ENCODE data around the gene EFCAB12.

EFCAB12 gene

DNA sequence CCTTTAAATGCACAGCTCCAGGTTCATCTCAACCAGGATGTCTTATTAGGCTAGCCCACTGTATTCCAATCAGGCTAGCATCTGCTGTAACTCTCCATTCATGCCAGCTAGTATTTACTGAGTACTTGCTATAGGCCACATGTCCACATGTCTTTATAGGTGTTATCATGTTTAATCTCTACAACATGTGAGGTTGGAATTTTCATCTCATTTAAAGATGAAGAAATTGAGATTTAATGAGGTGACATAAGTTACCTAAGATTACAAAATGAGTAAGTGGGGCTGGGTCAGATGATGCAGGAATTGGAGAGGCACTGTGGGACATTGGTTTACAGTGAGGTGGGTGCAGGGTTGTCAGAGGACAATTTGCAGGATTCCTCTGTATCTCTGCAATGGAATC is 14.5 kb upstream of the EFCAB12 start:
- no peak for DNase-seq

- no peak for DNase-seq
These were observed 14.1 kb upstream of the EFCAB12 start for GRCh38 chr3:129442486-129442885.

GRCh38 chr3:129441782-129442181 is 13.3 kb upstream of the EFCAB12 start:
- no peak for DNase-seq

- DNase-seq = no peak
These were observed 12.8 kb upstream of the EFCAB12 start for GRCh38 chr3:129441215-129441614.

DNA sequence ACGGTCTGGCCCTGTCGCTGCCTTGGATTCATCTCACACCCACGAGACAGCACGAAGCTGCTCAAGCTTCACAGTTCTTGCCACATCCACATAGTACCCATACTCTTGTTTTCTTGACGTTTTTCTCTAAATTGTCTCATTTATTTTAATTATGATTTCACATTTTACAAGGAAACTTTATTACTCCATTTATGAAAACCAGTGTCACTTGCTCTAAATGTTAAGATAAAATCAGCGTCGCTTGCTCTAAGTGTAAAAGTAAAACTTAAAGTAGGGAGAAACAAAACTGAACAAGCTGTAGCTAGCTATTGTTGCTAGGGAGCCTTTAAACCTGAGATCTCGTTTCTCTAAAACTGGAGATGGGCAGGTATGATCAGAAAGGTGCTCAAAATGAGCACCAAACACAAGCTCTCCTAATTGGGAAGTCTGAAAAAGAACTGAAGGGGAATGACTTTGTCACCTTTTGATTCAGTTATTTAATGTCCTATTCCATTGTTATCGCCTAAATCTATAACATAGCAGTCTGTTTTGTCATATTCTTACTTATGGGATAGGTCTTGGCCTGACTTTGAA is 12.3 kb upstream of the EFCAB12 start:
- no peak for DNase-seq

- DNase-seq = peak; percentile 95
These were observed 11.6 kb upstream of the EFCAB12 start, which contains the start of the genes IFT122 and MBD4 for GRCh38 chr3:129439817-129440617. Gene IFT122 (plus strand): TSS chr3:129440224. CDS start chr3:129440331, 107 bp downstream. Gene MBD4 (minus strand): TSS chr3:129439948. CDS start chr3:129439833, 115 bp downstream.

- DNase-seq = no peak
These were observed 10.9 kb upstream of the EFCAB12 start for GRCh38 chr3:129439226-129439816.

GRCh38 chr3:129435367-129435766 is 6.9 kb upstream of the EFCAB12 start:
- no peak for DNase-seq

GRCh38 chr3:129434140-129434539 is 5.7 kb upstream of the EFCAB12 start:
- no peak for DNase-seq

- no peak for DNase-seq
These were observed 5.1 kb upstream of the EFCAB12 start for GRCh38 chr3:129433565-129433964.

- no peak for DNase-seq
These were observed 4.2 kb upstream of the EFCAB12 start for GRCh38 chr3:129432671-129433070.

DNA sequence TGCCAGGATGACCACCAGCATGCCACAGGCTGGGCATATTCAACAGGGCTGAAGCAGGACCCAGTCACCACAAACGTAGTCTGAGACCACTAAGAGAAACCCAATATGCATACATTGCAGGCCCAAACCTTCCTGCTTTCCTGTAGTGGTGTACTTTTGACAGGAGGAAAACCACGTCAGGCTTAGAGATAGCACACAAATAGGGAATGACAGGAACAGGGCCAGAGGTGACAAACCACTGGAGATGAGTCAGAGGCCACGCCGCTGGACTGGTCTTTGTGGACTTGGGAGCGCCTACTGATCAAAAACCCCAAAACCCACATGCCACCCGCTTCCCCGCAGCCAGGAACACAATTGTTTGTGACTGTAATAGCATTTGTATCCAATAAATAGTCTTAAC is 3.6 kb upstream of the EFCAB12 start:
- DNase-seq = no peak

DNA sequence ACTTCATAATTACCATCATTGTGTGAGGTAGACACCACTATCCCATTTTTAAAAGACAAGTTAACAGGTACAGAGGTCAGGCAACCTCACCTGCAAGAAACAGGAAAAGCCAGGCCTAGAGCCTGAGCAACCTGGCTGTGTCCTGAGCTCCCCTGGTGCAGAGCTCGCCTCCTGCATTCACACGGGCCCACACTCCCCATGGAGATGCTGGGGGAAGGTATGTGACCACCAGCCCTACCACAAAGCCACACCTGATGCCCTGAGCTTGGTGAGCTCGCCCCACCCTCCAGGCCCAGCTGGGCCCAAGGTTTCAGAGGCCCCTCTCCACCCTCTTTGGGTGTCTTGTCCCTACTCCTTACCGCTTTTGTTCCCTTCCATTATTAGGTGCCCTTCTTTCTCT is 1.2 kb upstream of the EFCAB12 start:
- no peak for DNase-seq

- no peak for DNase-seq
These were observed 630 bp upstream of the EFCAB12 start for GRCh38 chr3:129429080-129429451.

GRCh38 chr3:129428007-129428375 is 445 bp downstream of the EFCAB12 start:
- no peak for DNase-seq

GRCh38 chr3:129425619-129426018 is 2.8 kb downstream of the EFCAB12 start:
- DNase-seq = no peak

- no peak for DNase-seq
These were observed 3.2 kb downstream of the EFCAB12 start for GRCh38 chr3:129425213-129425612.

DNA sequence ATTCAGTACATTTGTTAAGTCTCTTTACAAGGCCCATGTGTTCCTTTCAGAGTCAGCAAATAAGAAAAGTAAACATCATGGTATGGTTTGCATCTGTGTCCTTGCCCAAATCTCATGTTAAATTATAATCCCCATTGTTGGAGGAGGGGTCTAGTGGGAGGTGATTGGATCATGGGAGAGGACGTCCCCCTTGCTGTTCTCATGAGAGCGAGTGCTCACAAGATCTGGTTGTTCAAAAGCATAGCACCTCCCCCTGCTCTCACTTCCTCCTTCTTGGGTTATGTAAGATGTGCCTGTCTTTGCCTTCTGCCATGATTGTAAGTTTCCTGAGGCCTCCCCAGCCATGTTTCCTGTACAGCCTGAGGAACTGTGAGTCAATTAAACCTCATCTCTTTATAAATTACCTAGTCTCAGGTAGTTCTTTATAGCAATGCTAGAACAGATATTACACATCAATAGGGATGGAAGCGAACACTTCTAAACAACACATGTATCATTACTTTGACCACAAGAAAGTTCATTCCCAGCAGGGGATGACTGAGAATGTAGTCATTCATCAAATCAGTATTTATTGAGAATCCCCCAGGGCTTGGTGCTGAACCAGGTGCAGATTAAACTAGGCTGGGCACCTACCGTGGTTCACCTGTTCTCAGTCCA is 4.1 kb downstream of the EFCAB12 start:
- DNase-seq = no peak

DNA sequence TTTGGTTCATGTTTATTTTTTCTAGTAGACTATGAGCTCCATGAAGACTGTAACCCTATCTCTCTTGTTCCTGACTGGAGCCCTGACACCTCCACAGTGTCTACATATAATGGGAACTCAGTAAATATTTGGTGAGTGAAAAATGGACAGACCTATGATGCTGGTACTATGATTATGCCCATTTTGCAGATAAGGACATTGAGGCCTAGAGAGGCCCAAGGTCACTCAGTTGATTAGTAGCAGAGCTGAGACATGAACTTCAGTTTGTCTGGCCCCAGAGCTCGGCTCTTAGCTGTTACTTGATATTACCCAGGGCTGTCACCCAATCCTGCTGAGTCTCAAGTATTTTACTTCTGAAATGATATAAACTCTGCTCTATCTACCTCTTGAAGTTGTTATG is 5.5 kb downstream of the EFCAB12 start:
- DNase-seq = no peak

DNA sequence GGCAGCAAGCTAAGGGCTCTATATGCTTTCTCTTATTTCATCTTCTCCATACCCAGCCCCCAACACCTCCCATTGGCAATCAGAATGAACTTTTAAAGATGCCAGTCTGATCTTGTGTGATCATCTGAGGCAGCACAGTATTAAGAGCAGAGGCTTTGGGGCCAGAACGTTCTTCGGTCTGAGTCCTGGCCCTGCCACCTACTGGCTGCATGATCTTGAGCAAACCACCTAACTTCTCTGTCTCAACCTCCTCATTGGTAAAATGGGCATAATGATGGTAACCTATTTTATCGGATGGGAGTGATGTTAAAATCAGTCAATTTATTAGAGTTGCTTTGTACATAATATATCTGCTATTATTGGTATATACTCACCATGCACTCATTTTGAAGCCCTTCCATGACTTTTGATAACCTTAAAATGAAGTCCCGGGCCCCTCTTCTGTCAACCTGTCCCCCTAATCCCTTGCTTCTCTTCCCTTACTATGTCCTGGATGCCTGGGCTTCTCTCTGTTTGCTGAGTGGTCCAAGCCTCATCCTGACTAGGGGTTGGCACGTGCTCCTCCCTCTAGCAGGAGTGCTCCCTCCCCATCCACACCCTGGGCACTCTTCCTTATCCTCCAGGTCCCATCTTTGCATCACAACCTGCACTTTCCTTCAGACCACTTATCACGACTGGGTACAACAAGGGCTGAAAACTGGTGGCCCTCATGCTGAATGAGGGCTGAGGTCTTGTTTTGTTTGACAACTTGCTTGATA is 6.3 kb downstream of the EFCAB12 start:
- no peak for DNase-seq

- DNase-seq = no peak
These were observed 7.1 kb downstream of the EFCAB12 start for GRCh38 chr3:129421236-129421883.

GRCh38 chr3:129419476-129419875 is 9.0 kb downstream of the EFCAB12 start:
- no peak for DNase-seq

Measured in NCI-H510A (cell line).